IPS DF 6.9 (cell line): ENCODE data around the gene NOTCH1.
"Not testable (repeated sequence)": the region's sequence is repeated elsewhere in the genome, so short reads cannot be mapped to it uniquely, and the experiment has no call there.

ENCODE experiments used
- DNase-seq: peaks from one replicate; pipeline ENCODE4 v3.0.0-alpha.2; 2013; ENCODE audit warnings: low read depth, low spot score
- H3K27ac ChIP-seq: one replicate; pipeline ENCODE4 v1.5.1; 2013; ENCODE audit warnings: low read length, control low read depth
- H3K27me3 ChIP-seq: 2 replicates; pipeline ENCODE4 v1.6.1; 2013; ENCODE audit warnings: mild to moderate bottlenecking, low read length; ENCODE audit not compliant: control insufficient read depth, insufficient read depth
- H3K36me3 ChIP-seq: 2 replicates; pipeline ENCODE4 v1.6.1; 2013; ENCODE audit warnings: low read length; ENCODE audit not compliant: control insufficient read depth, insufficient read depth
- H3K4me1 ChIP-seq: 2 replicates; pipeline ENCODE4 v1.6.1; 2013; ENCODE audit warnings: low read length; ENCODE audit not compliant: control insufficient read depth, insufficient read depth
- H3K4me3 ChIP-seq: 2 replicates; pipeline ENCODE4 v1.5.1; 2013; ENCODE audit warnings: mild to moderate bottlenecking, low read length
- H3K9me3 ChIP-seq: 2 replicates; pipeline ENCODE4 v1.6.1; 2013; ENCODE audit warnings: low read length, inconsistent platforms; ENCODE audit not compliant: control insufficient read depth, insufficient read depth
- WGBS: extraction: QIAGEN DNeasy Blood & Tissue Kit; methylation state at CpG from one replicate; pipeline ENCODE4 v1.1.7; 2013; ENCODE audit warnings: mixed read lengths, missing lambda C conversion rate; ENCODE audit not compliant: insufficient read length, insufficient coverage; 5-methylcytosine and 5-hydroxymethylcytosine counted together

The NOTCH1 gene

GRCh38 chr9:136587145-136587943 is 41.5 kb upstream of the NOTCH1 start:
- no peak overlapping the region for H3K4me3 ChIP-seq
- H3K27ac ChIP-seq = no peak overlapping the region
- no peak for DNase-seq
- no CpG with 5 or more reads among the region's 33 CpGs for WGBS
- peaks cover 21% of the 10 kb centered on the region for H3K4me1 ChIP-seq
- no peaks in the 10 kb centered on the region for H3K9me3 ChIP-seq
- no peaks in the 10 kb centered on the region for H3K36me3 ChIP-seq
- H3K27me3 ChIP-seq = no peaks in the 10 kb centered on the region

GRCh38 chr9:136586391-136586953 is 40.6 kb upstream of the NOTCH1 start:
- H3K4me1 ChIP-seq = peaks cover 21% of the 10 kb centered on the region
- no peaks in the 10 kb centered on the region for H3K9me3 ChIP-seq
- H3K4me3 ChIP-seq = no peak overlapping the region
- no peak for DNase-seq
- no CpG with 5 or more reads among the region's 21 CpGs for WGBS
- H3K36me3 ChIP-seq = no peaks in the 10 kb centered on the region
- H3K27ac ChIP-seq = no peak overlapping the region
- no peaks in the 10 kb centered on the region for H3K27me3 ChIP-seq

- no peak overlapping the region for H3K4me3 ChIP-seq
- H3K9me3 ChIP-seq = no peaks in the 10 kb centered on the region
- H3K27ac ChIP-seq = no peak overlapping the region
- no peak for DNase-seq
- peaks cover 21% of the 10 kb centered on the region for H3K4me1 ChIP-seq
- no CpG with 5 or more reads among the region's 16 CpGs for WGBS
- H3K27me3 ChIP-seq = no peaks in the 10 kb centered on the region
- H3K36me3 ChIP-seq = no peaks in the 10 kb centered on the region
These were observed 39.8 kb upstream of the NOTCH1 start for GRCh38 chr9:136585531-136586120.

GRCh38 chr9:136584934-136585333 is 39.1 kb upstream of the NOTCH1 start:
- Histone ChIP-seq H3K4me3 (no peak overlapping the region), H3K27ac (no peak overlapping the region), H3K4me1 (peaks cover 21% of the 10 kb centered on the region), H3K36me3 (no peaks in the 10 kb centered on the region), H3K27me3 (no peaks in the 10 kb centered on the region), H3K9me3 (no peaks in the 10 kb centered on the region)
- no peak for DNase-seq
- WGBS = no CpG with 5 or more reads among the region's 10 CpGs

DNA sequence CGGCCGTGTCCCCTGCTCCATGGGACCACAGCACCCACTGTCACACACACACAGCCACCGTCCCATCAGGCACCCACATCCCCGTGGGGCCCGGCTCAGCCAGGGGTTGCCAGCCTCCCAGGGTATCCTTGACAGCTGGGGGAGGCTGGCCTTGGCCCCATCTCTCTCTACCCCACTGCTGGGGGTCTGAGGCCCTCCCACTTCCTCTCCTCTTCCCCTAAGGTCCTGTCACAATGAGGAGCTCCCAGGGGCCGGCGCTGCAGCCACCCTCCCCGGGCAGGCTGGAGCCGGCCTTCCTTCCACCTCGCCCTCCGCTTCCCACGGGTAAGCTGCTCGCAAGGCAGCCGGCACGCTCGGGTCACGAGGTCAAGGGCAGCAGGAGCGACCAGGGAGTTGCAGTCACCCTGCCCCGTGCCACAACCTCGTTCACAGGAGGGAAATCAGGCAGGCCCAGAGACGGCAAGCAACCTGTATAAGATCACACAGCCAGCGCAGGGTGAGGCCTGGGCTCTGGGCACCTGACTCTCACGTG is 38.6 kb upstream of the NOTCH1 start:
- H3K4me3 ChIP-seq = no peak overlapping the region
- no peaks in the 10 kb centered on the region for H3K9me3 ChIP-seq
- no peaks in the 10 kb centered on the region for H3K36me3 ChIP-seq
- DNase-seq = no peak
- peaks cover 19% of the 10 kb centered on the region for H3K4me1 ChIP-seq
- H3K27ac ChIP-seq = no peak overlapping the region
- no peaks in the 10 kb centered on the region for H3K27me3 ChIP-seq
- no CpG with 5 or more reads among the region's 23 CpGs for WGBS

- Histone ChIP-seq H3K4me1 (peaks cover 22% of the 10 kb centered on the region), H3K9me3 (no peaks in the 10 kb centered on the region), H3K36me3 (no peaks in the 10 kb centered on the region), H3K27me3 (no peaks in the 10 kb centered on the region), H3K4me3 (no peak overlapping the region), H3K27ac (no peak overlapping the region)
- DNase-seq = no peak
- WGBS = no CpG with 5 or more reads among the region's 11 CpGs
These were observed 37.3 kb upstream of the NOTCH1 start for GRCh38 chr9:136582977-136583735.

DNA sequence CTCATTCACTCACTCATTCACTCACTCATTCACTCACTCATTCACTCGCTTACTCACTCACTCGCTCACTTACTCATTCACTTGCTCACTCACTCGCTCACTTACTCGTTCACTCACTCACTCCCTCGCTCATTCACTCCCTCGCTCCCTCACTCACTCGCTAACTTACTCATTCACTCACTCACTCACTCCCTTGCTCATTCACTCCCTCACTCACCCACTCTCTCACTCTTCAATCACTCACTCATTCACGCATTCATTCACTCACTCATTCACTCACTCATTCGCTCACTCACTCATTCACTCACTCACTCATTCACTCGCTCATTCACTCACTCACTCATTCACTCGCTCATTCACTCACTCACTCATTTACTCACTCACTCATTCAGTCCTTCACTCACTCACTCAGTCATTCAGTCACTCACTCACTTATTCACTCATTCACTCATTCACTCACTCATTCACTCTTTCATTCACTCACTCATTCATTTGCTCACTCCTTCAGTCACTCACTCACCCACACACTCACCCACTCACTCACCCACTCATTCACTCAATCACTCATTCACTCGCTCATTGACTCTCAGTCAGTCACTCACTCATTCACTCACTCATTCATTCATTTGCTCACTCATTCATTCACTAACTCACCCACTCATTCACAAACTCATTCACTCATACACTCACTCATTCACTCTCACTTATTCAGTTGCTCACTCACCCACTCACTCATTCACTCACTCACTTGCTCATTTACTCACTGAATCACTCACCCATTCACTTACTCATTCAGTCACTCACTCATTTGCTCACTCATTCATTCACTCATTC is 36.0 kb upstream of the NOTCH1 start:
- Histone ChIP-seq H3K4me1 (peaks cover 17% of the 10 kb centered on the region), H3K27ac (no peak overlapping the region)
- no peak for DNase-seq

GRCh38 chr9:136579650-136580219 is 33.9 kb upstream of the NOTCH1 start:
- not testable (repeated sequence) for DNase-seq, H3K9me3 ChIP-seq, H3K4me3 ChIP-seq, H3K27me3 ChIP-seq, H3K27ac ChIP-seq, H3K36me3 ChIP-seq
- peaks cover 12% of the 10 kb centered on the region for H3K4me1 ChIP-seq
- over 99% methylated on average over 7 of the region's 9 CpGs for WGBS

More for the DNA sequence above, 36.0 kb upstream of the NOTCH1 start:
- Histone ChIP-seq H3K9me3 (no peaks in the 10 kb centered on the region), H3K36me3 (no peaks in the 10 kb centered on the region), H3K4me3 (no peak overlapping the region), H3K27me3 (no peaks in the 10 kb centered on the region)
- 100% methylated on average over 11 of the region's 12 CpGs for WGBS

DNA sequence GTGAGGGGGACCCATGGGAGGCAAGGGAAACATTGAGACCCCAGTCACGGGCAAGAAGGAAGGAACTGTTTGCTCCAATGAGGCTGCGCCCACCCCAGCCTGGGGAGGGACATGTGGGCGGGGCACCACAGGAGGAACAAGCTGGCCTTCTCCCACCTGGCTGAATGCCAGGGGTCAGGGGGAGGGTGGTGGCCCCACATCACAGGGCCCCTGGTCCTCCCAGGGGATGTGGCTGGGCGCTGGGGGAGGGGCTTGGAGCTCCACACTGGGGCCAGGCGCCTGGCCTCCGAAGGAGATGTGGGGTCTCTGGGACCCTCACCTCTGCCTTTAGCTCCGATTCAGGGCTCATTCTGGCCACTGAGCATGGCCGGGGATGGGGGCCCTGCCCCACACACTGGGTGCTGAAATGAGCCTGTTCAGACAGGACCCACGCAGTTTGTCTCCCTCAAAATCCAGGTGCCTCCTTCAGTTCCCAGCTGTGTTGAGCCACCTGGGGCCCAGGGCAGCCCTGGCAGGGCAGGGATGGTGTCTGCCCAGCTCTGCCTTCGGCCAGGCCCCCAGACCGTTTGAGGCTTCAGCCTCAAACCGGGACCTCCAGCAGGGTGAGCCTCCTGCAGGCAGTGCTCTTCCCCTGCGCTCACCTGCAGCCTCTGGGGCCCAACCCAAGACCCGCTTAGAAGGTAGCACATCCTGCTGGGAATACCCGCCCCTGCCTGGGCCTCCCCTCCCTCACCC is 33.2 kb upstream of the NOTCH1 start:
- Histone ChIP-seq H3K36me3 (no peaks in the 10 kb centered on the region), H3K9me3 (no peaks in the 10 kb centered on the region), H3K27ac (no peak overlapping the region), H3K4me1 (peaks cover 12% of the 10 kb centered on the region), H3K27me3 (no peaks in the 10 kb centered on the region), H3K4me3 (no peak overlapping the region)
- no peak for DNase-seq
- no CpG with 5 or more reads among the region's 15 CpGs for WGBS
